OCI-LY1 (cell line): ENCODE results near the gene TGFBR2.

Experiments
- CTCF ChIP-seq: fragments of 200-600 bp; sonication (generic), shearing (Covaris generic); IDR thresholded peaks from 2 replicates; pipeline ENCODE4 v1.5.1; 2017; ENCODE audit warnings: mild to moderate bottlenecking, antibody characterized with exemption, low read length, moderate library complexity, mixed read lengths
- EZH2 ChIP-seq: fragments of 200-600 bp; sonication (generic), shearing (Covaris generic); IDR thresholded peaks from 2 replicates; pipeline ENCODE4 v1.8.0; 2017; ENCODE audit warnings: borderline replicate concordance, mixed run types, mild to moderate bottlenecking, antibody characterized with exemption, low read length, moderate library complexity, mixed read lengths

GRCh38 chr3:30614943-30615342 is 8.5 kb downstream of the TGFBR2 start:
- TF ChIP-seq CTCF (no peak), EZH2 (no peak)
